ENCODE data around the gene ATP8A2. TPM values are rescaled to one million over a fixed set of nuclear protein-coding genes. Genes with fewer than 3 reads are reported as not detected.

Gene ATP8A2
- total RNA-seq, 6 experiments from 2014 or later = not detected

DNA sequence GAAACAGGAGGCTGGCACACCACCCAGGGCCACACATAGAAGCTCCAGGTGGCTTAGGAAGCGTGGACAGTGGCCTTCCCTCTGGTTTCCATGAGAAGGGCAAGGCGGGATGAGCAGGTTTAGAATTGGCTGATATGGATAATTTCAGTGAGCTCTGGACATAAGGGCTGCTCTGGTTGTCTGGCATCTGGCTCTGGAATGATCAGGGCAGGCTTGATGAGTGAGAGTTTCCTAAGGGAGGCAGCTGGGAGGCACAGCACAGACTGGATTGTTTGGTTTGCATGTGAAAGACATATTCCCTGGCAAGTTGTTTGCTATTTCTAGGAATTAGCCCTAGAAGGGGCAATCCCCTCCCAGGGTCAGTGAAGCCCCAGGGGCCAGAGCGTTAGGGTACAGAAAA is 129.5 kb downstream of the ATP8A2 start:
- DNase-seq (no peak), ATAC-seq (no peak)
- intact Hi-C loops (cut with DNase I) = no loop called here
- TF ChIP-seq, protein P1, sequence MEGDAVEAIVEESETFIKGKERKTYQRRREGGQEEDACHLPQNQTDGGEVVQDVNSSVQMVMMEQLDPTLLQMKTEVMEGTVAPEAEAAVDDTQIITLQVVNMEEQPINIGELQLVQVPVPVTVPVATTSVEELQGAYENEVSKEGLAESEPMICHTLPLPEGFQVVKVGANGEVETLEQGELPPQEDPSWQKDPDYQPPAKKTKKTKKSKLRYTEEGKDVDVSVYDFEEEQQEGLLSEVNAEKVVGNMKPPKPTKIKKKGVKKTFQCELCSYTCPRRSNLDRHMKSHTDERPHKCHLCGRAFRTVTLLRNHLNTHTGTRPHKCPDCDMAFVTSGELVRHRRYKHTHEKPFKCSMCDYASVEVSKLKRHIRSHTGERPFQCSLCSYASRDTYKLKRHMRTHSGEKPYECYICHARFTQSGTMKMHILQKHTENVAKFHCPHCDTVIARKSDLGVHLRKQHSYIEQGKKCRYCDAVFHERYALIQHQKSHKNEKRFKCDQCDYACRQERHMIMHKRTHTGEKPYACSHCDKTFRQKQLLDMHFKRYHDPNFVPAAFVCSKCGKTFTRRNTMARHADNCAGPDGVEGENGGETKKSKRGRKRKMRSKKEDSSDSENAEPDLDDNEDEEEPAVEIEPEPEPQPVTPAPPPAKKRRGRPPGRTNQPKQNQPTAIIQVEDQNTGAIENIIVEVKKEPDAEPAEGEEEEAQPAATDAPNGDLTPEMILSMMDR (IDR thresholded peaks at IDR 0.05) = no peak
- no peak for TF ChIP-seq POLR2A (IDR thresholded peaks at IDR 0.05)
- Histone ChIP-seq H3K27me3 (no peaks in the 10 kb centered on the region), H3K27ac (no peak overlapping the region), H3K4me1 (no peaks in the 10 kb centered on the region), H3K36me3 (no peaks in the 10 kb centered on the region), H3K4me3 (no peak overlapping the region), H3K9me3 (no peaks in the 10 kb centered on the region)
- WGBS (ENCODE audit: insufficient coverage, low coverage, low lambda C conversion rate, missing lambda C conversion rate) = 19% methylated on average over 3 of the region's 3 CpGs

DNA sequence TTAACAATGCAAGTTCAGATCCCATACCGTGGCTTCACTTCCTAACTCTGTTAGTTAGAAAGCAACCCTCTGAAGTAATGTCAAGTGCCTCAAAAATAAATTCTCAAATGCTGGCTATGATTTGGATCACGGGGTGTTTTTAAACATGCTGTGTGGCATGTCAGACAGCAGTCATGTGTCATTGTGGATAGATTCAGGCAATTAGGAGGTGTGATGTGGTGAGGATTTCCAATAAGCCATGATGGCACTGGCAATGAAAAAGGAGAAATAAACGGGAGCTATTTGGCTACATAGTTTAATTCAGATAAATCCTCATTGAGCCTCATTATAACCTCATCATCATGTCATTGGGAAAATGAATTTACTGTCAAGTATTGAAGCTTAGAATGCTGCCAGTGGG is 130.3 kb downstream of the ATP8A2 start:
- Histone ChIP-seq H3K9me3 (no peaks in the 10 kb centered on the region), H3K36me3 (no peaks in the 10 kb centered on the region), H3K27ac (no peak overlapping the region), H3K4me1 (no peaks in the 10 kb centered on the region), H3K4me3 (no peak overlapping the region), H3K27me3 (no peaks in the 10 kb centered on the region)
- DNase-seq (no peak), ATAC-seq (no peak)
- 56% methylated on average over 3 of the region's 3 CpGs for WGBS (ENCODE audit: insufficient coverage, low coverage, low lambda C conversion rate, missing lambda C conversion rate)
- intact Hi-C loops (cut with DNase I) = no loop called here
- TF ChIP-seq POLR2A (IDR thresholded peaks at IDR 0.05) = no peak
- TF ChIP-seq, protein P1 (IDR thresholded peaks at IDR 0.05) = no peak

DNA sequence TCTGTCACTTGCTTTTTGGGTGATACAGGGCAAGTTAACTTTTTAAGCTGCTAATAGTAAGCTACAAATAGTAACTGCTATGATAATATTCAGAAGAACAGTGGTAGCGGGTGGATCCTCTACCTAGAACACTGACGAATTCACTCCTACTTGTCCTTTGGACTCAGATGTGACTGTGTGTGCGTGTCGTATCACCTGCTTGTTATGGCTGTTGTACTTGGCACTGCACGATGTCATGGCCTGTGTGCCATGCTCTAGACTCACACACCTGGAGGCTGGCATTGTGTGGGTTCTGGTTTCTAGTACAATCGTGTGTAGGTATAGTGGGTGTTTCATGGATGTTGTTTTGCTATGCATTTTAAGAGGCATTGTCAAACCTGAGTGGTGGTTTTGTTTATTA is 130.8 kb downstream of the ATP8A2 start:
- ATAC-seq = no peak
- H3K4me1 ChIP-seq = no peaks in the 10 kb centered on the region
- no peak for TF ChIP-seq POLR2A (IDR thresholded peaks at IDR 0.05)
- TF ChIP-seq, protein P1 (IDR thresholded peaks at IDR 0.05) = no peak
- H3K27me3 ChIP-seq = no peaks in the 10 kb centered on the region
- no peak for DNase-seq
- no peaks in the 10 kb centered on the region for H3K36me3 ChIP-seq
- H3K9me3 ChIP-seq = no peaks in the 10 kb centered on the region
- intact Hi-C loops (cut with DNase I) = no loop called here
- H3K4me3 ChIP-seq = no peak overlapping the region
- 57% methylated on average over 5 of the region's 6 CpGs for WGBS (ENCODE audit: insufficient coverage, low coverage, low lambda C conversion rate, missing lambda C conversion rate)
- no peak overlapping the region for H3K27ac ChIP-seq

DNA sequence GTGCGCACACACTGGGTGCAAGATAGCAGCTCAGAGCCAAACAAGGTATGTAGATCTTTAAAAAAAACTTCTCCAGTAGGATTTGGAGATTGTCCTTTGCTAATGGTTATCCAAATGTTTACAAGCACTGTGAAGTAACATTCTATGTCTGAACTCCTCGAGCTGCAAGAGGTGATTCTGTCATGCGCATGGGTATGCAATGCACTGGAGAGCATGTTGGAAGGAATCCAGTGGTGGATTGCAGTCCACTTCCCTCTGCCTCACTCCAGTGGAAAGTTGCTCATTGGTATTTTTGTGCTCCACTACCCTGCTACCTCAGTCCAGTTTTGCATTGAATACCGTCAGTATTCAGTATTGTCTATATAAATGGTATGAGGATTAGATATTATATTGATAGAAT is 132.1 kb downstream of the ATP8A2 start:
- intact Hi-C loops (cut with DNase I) = no loop called here
- no peaks in the 10 kb centered on the region for H3K36me3 ChIP-seq
- no peak for ATAC-seq

More for the DNA sequence above, 132.1 kb downstream of the ATP8A2 start:
- DNase-seq = no peak
- no peaks in the 10 kb centered on the region for H3K9me3 ChIP-seq
- H3K27me3 ChIP-seq = no peaks in the 10 kb centered on the region
- 67% methylated on average over 4 of the region's 4 CpGs for WGBS (ENCODE audit: insufficient coverage, low coverage, low lambda C conversion rate, missing lambda C conversion rate)
- TF ChIP-seq POLR2A (IDR thresholded peaks at IDR 0.05) = no peak
- TF ChIP-seq, protein P1 (IDR thresholded peaks at IDR 0.05) = no peak
- no peaks in the 10 kb centered on the region for H3K4me1 ChIP-seq
- H3K4me3 ChIP-seq = no peak overlapping the region
- H3K27ac ChIP-seq = no peak overlapping the region

All from right lobe of liver (tissue), 6 donors.